ENCODE data around the gene NDOR1. TPM values are rescaled to one million over a fixed set of nuclear protein-coding genes. Genes with fewer than 3 reads are reported as not detected.

The NDOR1 gene
- total RNA-seq, 3 donors from 2014 or later: 15.9 to 19.7 (median 19.0) TPM

- Histone ChIP-seq H3K4me1 (ENCODE audit: low read depth) (peaks cover 42% of the 10 kb centered on the region), H3K36me3 (ENCODE audit: low read depth) (no peaks in the 10 kb centered on the region), H3K4me3 (peak within 1 kb of the TSS; percentile 11), H3K9me3 (no peaks in the 10 kb centered on the region)
- peak; percentile 35 for ATAC-seq
- TF ChIP-seq, protein P1, sequence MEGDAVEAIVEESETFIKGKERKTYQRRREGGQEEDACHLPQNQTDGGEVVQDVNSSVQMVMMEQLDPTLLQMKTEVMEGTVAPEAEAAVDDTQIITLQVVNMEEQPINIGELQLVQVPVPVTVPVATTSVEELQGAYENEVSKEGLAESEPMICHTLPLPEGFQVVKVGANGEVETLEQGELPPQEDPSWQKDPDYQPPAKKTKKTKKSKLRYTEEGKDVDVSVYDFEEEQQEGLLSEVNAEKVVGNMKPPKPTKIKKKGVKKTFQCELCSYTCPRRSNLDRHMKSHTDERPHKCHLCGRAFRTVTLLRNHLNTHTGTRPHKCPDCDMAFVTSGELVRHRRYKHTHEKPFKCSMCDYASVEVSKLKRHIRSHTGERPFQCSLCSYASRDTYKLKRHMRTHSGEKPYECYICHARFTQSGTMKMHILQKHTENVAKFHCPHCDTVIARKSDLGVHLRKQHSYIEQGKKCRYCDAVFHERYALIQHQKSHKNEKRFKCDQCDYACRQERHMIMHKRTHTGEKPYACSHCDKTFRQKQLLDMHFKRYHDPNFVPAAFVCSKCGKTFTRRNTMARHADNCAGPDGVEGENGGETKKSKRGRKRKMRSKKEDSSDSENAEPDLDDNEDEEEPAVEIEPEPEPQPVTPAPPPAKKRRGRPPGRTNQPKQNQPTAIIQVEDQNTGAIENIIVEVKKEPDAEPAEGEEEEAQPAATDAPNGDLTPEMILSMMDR (IDR thresholded peaks at IDR 0.05): no peak
- peak; percentile 63 to 77 (median 73) for DNase-seq
- intact Hi-C loops (cut with DNase I, micrococcal nuclease): no loop called here
Observed at GRCh38 chr9:137169896-137170358, 35.6 kb upstream of the NDOR1 start, which contains the start of gene LRRC26. Gene LRRC26, minus strand, starts transcription at chr9:137170051. Its CDS starts 108 bp downstream, at chr9:137169943.

DNA sequence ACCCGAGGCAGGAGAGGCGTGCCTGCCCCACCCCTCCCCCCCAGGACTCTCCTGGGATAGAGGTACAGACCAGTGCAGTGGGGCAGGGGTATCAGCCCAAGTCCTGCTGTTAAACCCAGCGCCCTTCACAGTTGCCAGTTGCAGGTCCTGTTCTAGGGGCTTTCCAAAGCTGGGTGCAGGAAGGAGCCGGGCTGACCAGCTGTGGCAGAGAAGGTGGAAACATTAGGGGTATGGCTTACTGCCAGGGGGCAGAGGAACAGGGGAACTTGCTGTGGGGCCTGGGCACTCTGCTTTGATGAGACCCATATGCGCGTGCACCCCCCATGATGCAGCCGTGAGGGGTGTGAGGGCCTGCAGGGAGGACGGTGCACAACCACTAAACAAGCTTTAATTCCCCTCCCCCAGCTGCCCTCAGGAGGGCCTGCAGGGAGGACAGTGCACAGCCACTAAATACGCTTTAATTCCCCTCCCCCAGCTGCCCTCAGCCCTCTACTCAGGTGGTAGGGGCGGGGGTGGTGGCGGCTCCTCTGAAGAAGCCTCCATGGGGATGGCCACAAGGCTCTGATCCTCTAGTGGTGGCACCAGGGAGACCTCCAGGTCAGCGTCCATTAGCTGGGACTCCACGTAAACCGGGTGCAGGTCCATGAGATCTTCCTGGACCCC is 34.9 kb upstream of the NDOR1 start:
- intact Hi-C loops (cut with DNase I, micrococcal nuclease): no loop called here
- ATAC-seq (no peak), DNase-seq (no peak)
- Histone ChIP-seq H3K4me3 (no peak overlapping the region), H3K9me3 (no peaks in the 10 kb centered on the region), H3K36me3 (ENCODE audit: low read depth) (no peaks in the 10 kb centered on the region), H3K4me1 (ENCODE audit: low read depth) (peaks cover 49% of the 10 kb centered on the region)
- TF ChIP-seq, protein P1 (IDR thresholded peaks at IDR 0.05): no peak

DNA sequence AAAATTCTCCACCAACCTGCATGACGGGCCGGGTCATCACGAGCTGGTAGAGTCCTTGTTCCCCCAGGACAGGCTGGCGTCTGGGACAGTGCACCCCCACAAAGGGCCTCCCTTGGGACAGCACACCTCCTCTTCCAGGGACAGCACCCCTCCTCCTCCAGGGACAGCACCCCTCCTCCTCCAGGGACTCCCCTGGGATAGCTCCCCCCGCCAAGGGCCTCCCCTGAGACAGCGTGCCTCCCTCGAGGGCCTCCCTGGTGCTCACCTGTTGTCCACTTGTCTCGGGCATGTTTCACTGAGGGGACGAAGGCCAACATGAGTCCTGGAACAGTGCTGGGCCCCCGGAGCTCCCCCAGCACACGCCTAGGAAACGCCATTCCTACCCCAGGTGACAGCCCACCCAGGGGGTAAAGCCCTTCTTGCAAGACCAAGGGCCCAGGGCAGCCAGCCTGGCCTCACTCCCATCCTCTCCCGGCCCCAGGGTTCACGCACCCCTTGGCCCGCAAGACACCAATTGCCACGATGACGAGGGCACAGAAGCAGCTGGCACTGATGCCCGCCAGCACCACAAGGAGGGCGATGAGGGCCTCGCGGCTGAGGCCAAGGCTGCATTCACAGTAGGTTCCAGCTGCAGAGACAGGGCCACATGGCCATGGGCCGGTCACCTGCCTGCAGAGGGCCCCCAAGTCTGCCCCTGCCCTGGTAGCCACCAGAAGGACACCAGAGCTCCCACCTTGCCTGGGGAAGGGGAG is 34.2 kb upstream of the NDOR1 start:
- TF ChIP-seq, protein P1 (IDR thresholded peaks at IDR 0.05): no peak
- Histone ChIP-seq H3K9me3 (no peaks in the 10 kb centered on the region), H3K36me3 (ENCODE audit: low read depth) (no peaks in the 10 kb centered on the region), H3K4me3 (no peak overlapping the region), H3K4me1 (ENCODE audit: low read depth) (peaks cover 54% of the 10 kb centered on the region)
- intact Hi-C loops (cut with DNase I, micrococcal nuclease): no loop called here
- no peak for DNase-seq
- no peak for ATAC-seq

- intact Hi-C loops (cut with DNase I, micrococcal nuclease): no loop called here
- Histone ChIP-seq H3K4me3 (no peak overlapping the region), H3K9me3 (no peaks in the 10 kb centered on the region), H3K36me3 (ENCODE audit: low read depth) (no peaks in the 10 kb centered on the region), H3K4me1 (ENCODE audit: low read depth) (peaks cover 41% of the 10 kb centered on the region)
- DNase-seq (peak in 1 of 3 donors; percentile 56), ATAC-seq (peak; percentile 36)
- TF ChIP-seq, protein P1 (IDR thresholded peaks at IDR 0.05): no peak
Observed at GRCh38 chr9:137172901-137173795, 32.4 kb upstream of the NDOR1 start.
